ENCODE data around the gene WASHC2A.
"Not testable (repeated sequence)": the region's sequence is repeated elsewhere in the genome, so short reads cannot be mapped to it uniquely, and the experiment has no call there.

WASHC2A gene, protein sequence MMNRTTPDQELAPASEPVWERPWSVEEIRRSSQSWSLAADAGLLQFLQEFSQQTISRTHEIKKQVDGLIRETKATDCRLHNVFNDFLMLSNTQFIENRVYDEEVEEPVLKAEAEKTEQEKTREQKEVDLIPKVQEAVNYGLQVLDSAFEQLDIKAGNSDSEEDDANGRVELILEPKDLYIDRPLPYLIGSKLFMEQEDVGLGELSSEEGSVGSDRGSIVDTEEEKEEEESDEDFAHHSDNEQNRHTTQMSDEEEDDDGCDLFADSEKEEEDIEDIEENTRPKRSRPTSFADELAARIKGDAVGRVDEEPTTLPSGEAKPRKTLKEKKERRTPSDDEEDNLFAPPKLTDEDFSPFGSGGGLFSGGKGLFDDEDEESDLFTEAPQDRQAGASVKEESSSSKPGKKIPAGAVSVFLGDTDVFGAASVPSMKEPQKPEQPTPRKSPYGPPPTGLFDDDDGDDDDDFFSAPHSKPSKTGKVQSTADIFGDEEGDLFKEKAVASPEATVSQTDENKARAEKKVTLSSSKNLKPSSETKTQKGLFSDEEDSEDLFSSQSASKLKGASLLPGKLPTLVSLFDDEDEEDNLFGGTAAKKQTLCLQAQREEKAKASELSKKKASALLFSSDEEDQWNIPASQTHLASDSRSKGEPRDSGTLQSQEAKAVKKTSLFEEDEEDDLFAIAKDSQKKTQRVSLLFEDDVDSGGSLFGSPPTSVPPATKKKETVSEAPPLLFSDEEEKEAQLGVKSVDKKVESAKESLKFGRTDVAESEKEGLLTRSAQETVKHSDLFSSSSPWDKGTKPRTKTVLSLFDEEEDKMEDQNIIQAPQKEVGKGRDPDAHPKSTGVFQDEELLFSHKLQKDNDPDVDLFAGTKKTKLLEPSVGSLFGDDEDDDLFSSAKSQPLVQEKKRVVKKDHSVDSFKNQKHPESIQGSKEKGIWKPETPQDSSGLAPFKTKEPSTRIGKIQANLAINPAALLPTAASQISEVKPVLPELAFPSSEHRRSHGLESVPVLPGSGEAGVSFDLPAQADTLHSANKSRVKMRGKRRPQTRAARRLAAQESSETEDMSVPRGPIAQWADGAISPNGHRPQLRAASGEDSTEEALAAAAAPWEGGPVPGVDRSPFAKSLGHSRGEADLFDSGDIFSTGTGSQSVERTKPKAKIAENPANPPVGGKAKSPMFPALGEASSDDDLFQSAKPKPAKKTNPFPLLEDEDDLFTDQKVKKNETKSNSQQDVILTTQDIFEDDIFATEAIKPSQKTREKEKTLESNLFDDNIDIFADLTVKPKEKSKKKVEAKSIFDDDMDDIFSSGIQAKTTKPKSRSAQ (N-terminal part only)

GRCh38 chr10:50067546-50068351, at the start of gene WASHC2A:
TSS of gene WASHC2A (plus strand) at chr10:50067954. CDS start at chr10:50068006, 52 bp downstream.
- peak; percentile 90 for DNase-seq

GRCh38 chr10:50019279-50019678, 48.5 kb upstream of the WASHC2A start:
- DNase-seq, result not testable (repeated sequence)

- not testable (repeated sequence) for DNase-seq
Measured at GRCh38 chr10:50020451-50021024, 47.2 kb upstream of the WASHC2A start.

GRCh38 chr10:50021646-50022045, 46.1 kb upstream of the WASHC2A start:
- DNase-seq, result no peak

GRCh38 chr10:50024716-50025383, 42.9 kb upstream of the WASHC2A start:
- DNase-seq, result not testable (repeated sequence)

DNA sequence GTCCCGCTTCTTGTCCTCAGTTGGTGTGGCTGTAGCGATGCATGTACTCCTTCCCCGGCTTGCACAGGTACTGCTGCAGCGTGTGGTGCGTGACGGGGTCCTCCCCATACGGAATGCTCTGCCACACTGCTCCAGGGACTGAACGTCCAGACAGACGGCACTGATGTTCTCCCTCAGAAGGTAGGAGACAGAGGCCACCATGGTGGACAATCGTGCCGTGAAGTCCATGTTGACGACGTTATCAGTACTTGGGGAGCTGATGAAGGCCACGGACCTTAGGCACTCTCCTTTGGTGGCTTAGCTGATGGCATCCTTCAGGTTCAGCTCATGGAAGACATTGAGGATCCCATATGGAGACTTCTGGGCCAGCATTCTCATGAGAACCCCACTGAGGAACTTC, 42.1 kb upstream of the WASHC2A start:
- no peak for DNase-seq

- DNase-seq, result no peak
Measured at GRCh38 chr10:50027195-50027594, 40.6 kb upstream of the WASHC2A start.

DNA sequence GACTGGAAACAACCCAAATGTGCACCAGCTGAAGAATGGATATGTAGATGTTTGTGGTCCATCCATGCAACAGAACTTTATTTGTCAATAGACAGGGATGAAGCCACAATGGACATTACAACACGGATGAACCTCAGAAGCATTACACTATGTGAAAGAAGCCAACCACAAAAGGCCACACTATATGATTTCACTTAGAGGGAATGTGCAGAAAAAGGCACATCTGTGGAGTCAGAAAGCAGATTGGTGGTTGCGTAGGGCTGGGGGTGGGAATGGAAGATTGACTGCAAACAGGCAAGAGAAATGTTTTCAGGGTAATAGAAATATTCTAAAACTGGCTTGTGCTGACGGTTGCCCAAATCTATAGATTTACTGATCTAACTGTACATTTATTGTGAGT, 34.3 kb upstream of the WASHC2A start:
- DNase-seq, result peak; percentile 64

GRCh38 chr10:50035337-50035736, 32.4 kb upstream of the WASHC2A start:
- not testable (repeated sequence) for DNase-seq

- peak; percentile 23 for DNase-seq
Measured at GRCh38 chr10:50044941-50045664, 22.7 kb upstream of the WASHC2A start.

DNA sequence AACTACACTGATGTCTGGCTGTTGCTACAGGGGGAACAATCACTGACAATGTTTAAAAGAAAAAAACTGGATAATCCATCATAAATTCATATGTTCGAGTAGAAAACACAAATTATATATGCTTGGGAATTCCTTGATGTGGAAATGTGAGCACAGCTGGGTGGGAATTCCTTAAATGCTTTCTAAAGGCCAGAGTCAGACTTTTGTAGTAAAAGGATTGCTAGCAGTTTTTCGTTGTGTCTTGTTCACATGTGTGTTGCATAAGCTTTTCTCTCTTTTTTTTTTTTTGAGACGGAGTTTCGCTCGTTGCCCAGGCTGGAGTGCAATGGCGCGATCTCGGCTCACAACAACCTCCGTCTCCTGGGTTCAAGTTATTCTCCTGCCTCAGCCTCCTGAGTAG, 21.3 kb upstream of the WASHC2A start:
- DNase-seq, result peak; percentile 66

GRCh38 chr10:50047594-50047993, 20.2 kb upstream of the WASHC2A start:
- DNase-seq, result not testable (repeated sequence)

GRCh38 chr10:50051995-50052660, 15.6 kb upstream of the WASHC2A start:
- peak; percentile 16 for DNase-seq

DNA sequence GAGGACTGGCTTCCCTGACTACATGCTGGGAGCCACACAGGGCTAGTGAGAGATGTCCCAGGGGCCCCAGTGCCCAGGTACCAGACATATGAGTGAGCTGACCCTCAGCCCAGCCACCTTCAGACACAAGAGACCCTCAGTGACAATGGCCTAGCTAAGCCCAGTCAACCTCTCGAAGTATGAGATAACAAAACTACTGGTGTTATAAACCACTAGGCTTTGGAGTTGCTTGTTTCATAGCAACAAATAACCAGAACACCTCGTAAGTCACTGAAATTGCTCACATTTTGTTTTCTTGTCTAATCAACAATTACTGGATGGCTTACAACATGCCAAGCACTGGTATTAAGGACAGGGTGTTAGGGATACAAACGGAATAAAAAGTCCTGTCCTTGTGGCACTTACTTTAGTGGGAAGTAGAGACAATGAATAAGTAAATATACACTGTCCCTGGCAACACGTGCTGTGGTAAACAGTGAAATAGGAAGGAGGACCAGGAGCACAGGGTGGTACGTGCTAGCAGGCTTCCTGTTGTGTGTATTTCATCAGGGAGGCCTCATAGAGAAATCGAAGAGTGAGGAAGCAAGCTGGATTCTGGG, 14.9 kb upstream of the WASHC2A start:
- DNase-seq, result not testable (repeated sequence)

GRCh38 chr10:50055494-50056292, 12.1 kb upstream of the WASHC2A start:
- DNase-seq, result not testable (repeated sequence)

- DNase-seq, result not testable (repeated sequence)
Measured at GRCh38 chr10:50056654-50057053, 11.1 kb upstream of the WASHC2A start.

GRCh38 chr10:50058727-50059126, 9.0 kb upstream of the WASHC2A start:
- not testable (repeated sequence) for DNase-seq

DNA sequence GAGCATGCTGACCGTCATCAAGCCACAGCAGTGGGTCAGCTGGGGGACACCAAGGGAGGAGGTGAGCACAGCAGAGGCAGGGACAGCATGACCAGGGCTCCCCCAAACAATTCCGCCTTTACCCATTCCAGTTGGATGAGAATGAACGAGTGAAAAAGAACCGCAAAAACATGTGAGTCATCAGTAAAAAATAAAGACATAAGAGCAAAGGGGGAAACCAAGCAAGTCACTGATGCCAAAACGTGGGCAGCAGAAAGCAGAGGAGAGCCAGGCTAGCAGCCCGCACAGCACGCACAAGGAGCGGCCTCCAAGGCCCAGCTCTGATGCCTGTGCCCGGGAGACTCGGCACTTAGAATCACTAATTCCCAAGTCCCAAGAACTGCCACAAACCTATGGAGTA, 7.8 kb upstream of the WASHC2A start:
- not testable (repeated sequence) for DNase-seq
